HEK293T (cell line): ENCODE measurements around the gene MKNK1.

ENCODE experiments used
- ARNT ChIP-seq: fragments of 450-650 bp; IDR thresholded peaks from 2 replicates; pipeline ENCODE4 v1.6.1; 2017; ENCODE audit warnings: mild to moderate bottlenecking
- BHLHE40 ChIP-seq: fragments of 450-650 bp; IDR thresholded peaks from 2 replicates; pipeline ENCODE4 v1.6.1; 2016; ENCODE audit warnings: mild to moderate bottlenecking, moderate library complexity, borderline replicate concordance
- CTBP1 ChIP-seq: fragments of 450-650 bp; IDR thresholded peaks from 2 replicates; pipeline ENCODE4 v1.6.1; 2016; ENCODE audit warnings: borderline replicate concordance
- ELF4 ChIP-seq: fragments of 450-650 bp; IDR thresholded peaks from 2 replicates; pipeline ENCODE4 v1.6.1; 2017; ENCODE audit warnings: antibody characterized with exemption
- FOXA1 ChIP-seq: fragments of 450-650 bp; IDR thresholded peaks from 2 replicates; pipeline ENCODE4 v1.6.1; 2016; ENCODE audit warnings: mild to moderate bottlenecking
- FOXM1 ChIP-seq: fragments of 450-650 bp; IDR thresholded peaks from 2 replicates; pipeline ENCODE4 v1.6.1; 2017; ENCODE audit warnings: mild to moderate bottlenecking, borderline replicate concordance
- HDGF ChIP-seq: fragments of 450-650 bp; IDR thresholded peaks from 2 replicates; pipeline ENCODE4 v1.6.1; 2017; ENCODE audit warnings: antibody characterized with exemption, borderline replicate concordance
- LEF1 ChIP-seq: fragments of 450-650 bp; IDR thresholded peaks from 2 replicates; pipeline ENCODE4 v1.6.1; 2017; ENCODE audit warnings: mild to moderate bottlenecking, borderline replicate concordance
- NFRKB ChIP-seq: fragments of 450-650 bp; IDR thresholded peaks from 2 replicates; pipeline ENCODE4 v1.6.1; 2016; ENCODE audit warnings: mild to moderate bottlenecking, moderate library complexity
- SP1 ChIP-seq: fragments of 450-650 bp; IDR thresholded peaks from 2 replicates; pipeline ENCODE4 v1.6.1; 2017
- SUZ12 ChIP-seq: fragments of 450-650 bp; IDR thresholded peaks from 2 replicates; pipeline ENCODE4 v1.6.1; 2016; ENCODE audit warnings: mild to moderate bottlenecking
- TARDBP ChIP-seq: fragments of 450-650 bp; IDR thresholded peaks from 2 replicates; pipeline ENCODE4 v1.6.1; 2016
- ZNF384 ChIP-seq: fragments of 450-650 bp; IDR thresholded peaks from 2 replicates; pipeline ENCODE4 v1.6.1; 2016
- TF ChIP-seq, protein P1 (sequence below): fragments of 450-650 bp; IDR thresholded peaks from 2 replicates; pipeline ENCODE4 v1.6.1; 2016

DNA sequence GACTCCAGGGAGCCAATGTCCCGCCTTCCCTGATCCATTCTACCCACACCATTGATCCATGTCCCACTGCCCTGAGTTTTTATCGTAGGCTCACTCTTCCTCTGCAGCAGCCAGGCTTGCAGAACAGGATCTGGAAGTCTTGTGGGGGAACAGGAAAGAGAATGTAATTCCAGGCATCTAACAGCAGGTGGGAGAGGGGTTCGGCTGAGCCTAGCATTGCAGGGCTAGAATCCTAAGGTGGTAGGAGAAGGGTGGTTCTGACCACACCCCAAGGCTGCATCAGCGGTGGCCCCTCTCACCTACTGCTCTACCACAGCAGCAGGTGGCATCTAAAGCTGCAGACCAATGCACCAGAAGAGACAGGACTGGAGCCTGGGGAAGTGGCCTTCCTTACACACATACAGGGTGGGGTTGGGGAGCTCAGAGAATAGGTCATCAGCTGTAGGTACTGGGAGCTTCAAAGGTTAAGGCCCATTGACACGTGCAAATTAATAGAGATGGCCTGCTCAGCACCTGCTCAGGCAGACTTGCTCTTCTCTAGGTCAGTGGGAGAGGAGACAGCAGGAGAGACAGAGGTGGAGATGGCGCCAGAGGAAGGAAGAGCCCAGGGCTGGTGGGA, 73.2 kb downstream of the MKNK1 start:
- TF ChIP-seq SUZ12 (no peak), FOXM1 (no peak), ARNT (no peak), ELF4 (no peak), HDGF (no peak), FOXA1 (no peak), CTBP1 (no peak), BHLHE40 (no peak), LEF1 (no peak), NFRKB (no peak), SP1 (no peak), ZNF384 (no peak), TARDBP (no peak)
- TF ChIP-seq, protein P1, sequence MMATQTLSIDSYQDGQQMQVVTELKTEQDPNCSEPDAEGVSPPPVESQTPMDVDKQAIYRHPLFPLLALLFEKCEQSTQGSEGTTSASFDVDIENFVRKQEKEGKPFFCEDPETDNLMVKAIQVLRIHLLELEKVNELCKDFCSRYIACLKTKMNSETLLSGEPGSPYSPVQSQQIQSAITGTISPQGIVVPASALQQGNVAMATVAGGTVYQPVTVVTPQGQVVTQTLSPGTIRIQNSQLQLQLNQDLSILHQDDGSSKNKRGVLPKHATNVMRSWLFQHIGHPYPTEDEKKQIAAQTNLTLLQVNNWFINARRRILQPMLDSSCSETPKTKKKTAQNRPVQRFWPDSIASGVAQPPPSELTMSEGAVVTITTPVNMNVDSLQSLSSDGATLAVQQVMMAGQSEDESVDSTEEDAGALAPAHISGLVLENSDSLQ: no peak
